GM10248 (cell line): ENCODE measurements around the gene LRSAM1.

Experiments used
- CTCF ChIA-PET: fragments of 300-600 bp; sonication (Branson Sonifier 250); formaldehyde crosslinking; extraction: SDS; loops from one replicate; lab custom pipeline; 2021; ENCODE audit warnings: antibody characterized with exemption; lab: Yijun Ruan, JAX
- POLR2A ChIA-PET: fragments of 350-650 bp; sonication (Branson Sonifier 250); formaldehyde crosslinking; extraction: SDS; loops from one replicate; lab custom pipeline; 2020; ENCODE audit warnings: antibody characterized with exemption; lab: Yijun Ruan, JAX
- DNase-seq: peaks from one replicate; pipeline ENCODE4 v3.0.0; 2012; ENCODE audit errors: extremely low spot score
- TF ChIP-seq, protein P1 (sequence below): IDR thresholded peaks from 2 replicates; pipeline ENCODE4 v1.5.1; 2012; ENCODE audit warnings: mild to moderate bottlenecking, low read depth; ENCODE audit errors: extremely low read depth, missing control alignments, control extremely low read depth

Gene LRSAM1

DNA sequence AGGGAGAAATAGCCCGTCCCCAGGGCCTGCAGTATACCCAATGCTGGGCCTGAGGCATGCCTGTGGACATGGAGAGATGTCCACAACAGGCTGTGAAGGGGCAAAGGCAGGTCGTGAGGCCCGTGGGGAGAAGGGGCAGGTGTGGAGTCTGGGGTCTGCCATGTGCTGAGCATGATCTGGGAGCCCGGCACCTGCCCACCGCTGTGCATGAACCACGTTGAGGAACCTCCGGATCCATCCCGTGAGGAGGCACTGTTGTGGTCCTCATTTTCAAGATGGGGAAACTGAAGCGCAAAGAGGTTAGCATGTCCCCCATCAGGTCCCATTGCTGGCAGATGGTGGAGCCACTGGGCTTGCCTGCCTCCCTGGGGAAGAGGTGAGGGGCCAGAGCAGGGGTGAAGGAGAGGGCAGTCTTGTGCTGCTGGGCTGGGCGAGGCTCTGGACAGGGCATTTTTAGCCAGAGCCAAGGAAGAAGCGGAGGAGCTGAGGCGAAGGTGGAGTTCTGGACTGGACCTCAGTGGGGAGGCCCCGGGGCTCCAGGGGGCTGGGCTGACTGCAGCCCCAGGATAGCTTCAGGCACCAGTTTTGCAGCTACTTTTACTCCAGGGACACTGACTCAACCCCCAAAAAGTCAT, 46.5 kb downstream of the LRSAM1 start:
- TF ChIP-seq, protein P1, sequence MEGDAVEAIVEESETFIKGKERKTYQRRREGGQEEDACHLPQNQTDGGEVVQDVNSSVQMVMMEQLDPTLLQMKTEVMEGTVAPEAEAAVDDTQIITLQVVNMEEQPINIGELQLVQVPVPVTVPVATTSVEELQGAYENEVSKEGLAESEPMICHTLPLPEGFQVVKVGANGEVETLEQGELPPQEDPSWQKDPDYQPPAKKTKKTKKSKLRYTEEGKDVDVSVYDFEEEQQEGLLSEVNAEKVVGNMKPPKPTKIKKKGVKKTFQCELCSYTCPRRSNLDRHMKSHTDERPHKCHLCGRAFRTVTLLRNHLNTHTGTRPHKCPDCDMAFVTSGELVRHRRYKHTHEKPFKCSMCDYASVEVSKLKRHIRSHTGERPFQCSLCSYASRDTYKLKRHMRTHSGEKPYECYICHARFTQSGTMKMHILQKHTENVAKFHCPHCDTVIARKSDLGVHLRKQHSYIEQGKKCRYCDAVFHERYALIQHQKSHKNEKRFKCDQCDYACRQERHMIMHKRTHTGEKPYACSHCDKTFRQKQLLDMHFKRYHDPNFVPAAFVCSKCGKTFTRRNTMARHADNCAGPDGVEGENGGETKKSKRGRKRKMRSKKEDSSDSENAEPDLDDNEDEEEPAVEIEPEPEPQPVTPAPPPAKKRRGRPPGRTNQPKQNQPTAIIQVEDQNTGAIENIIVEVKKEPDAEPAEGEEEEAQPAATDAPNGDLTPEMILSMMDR = no peak
- POLR2A ChIA-PET = no interaction called here
- no peak for DNase-seq
- CTCF ChIA-PET = interaction anchor here (0.8 kb wide), 1 partner anchor 372 kb away, joined by 3 read pairs; no protein-coding TSS in a partner anchor

DNA sequence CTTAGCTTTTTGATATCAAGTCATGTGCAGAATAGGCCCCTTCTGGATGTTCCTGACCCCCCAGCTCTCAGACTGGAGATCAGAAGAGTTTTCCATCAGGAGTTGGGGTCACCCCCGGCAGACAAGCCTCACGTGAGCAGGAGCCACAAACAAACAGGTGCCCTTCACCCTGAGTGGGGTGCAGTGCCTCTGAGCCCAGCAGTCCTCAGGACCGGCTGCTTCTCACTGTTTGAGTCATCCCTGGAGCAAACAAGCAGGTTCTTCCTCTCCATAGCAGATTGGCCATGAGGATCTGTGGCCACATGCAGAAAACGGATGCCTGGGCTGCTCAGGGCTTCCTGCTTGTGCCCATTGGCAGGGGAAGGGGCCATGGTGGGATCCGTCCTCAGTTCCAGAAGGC, 47.0 kb downstream of the LRSAM1 start:
- ChIA-PET CTCF (interaction anchor here (0.8 kb wide), 1 partner anchor 371 kb away, joined by 3 read pairs; no protein-coding TSS in a partner anchor), POLR2A (no interaction called here)
- DNase-seq = no peak
- TF ChIP-seq, protein P1 = no peak

DNA sequence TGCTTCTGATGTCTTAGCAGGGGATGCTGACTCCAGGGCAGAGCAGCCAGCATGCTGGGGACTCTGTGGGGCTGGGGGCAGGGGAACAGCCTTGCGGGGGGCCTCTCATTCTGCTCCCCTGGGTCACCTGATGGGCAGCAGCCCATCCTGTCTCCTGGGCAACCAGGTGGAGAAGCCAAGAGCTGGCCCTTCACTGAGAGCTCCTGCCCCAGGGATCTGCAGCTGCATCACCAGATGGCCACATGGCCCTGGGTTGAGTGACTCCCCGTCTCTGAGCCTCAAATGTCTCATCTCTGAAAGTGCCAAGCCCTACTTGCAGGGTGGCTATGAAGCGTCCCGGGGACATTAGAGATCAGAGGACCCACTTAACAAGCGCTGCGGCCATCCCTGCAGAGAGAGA, 49.1 kb downstream of the LRSAM1 start:
- POLR2A ChIA-PET = interaction anchor here (0.7 kb wide), 1 partner anchor 38 kb away, joined by 3 read pairs; no protein-coding TSS in a partner anchor
- CTCF ChIA-PET = interaction anchor here (1.1 to 2.8 kb wide), 4 partner anchors 9 to 235 kb away, joined by 3 to 11 read pairs (median 4); partner anchors contain the start of gene TOR2A
- TF ChIP-seq, protein P1 = no peak
- no peak for DNase-seq

DNA sequence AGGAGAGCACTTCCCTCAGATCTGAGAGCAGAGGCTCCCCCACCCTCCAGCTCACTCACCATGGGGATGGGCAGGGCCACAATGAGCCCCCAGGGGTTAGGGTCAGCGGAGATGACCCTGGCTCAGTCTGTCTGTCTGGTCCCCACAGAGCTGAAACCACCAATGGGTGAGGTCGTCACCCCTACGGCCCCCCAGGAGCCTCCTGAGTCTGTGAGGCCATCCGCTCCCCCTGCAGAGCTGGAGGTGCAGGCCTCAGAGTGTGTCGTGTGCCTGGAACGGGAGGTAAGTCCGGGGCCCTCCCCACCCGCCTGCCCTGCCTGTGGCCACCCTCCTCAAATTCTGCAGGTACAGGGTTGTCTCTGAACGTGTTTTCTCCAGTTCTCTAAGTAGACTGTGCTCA, 49.6 kb downstream of the LRSAM1 start:
- no peak for DNase-seq
- CTCF ChIA-PET = interaction anchor here (1.1 to 2.8 kb wide), 4 partner anchors 9 to 234 kb away, joined by 3 to 11 read pairs (median 4); partner anchors contain the start of gene TOR2A
- TF ChIP-seq, protein P1 = no peak
- POLR2A ChIA-PET = no interaction called here

DNA sequence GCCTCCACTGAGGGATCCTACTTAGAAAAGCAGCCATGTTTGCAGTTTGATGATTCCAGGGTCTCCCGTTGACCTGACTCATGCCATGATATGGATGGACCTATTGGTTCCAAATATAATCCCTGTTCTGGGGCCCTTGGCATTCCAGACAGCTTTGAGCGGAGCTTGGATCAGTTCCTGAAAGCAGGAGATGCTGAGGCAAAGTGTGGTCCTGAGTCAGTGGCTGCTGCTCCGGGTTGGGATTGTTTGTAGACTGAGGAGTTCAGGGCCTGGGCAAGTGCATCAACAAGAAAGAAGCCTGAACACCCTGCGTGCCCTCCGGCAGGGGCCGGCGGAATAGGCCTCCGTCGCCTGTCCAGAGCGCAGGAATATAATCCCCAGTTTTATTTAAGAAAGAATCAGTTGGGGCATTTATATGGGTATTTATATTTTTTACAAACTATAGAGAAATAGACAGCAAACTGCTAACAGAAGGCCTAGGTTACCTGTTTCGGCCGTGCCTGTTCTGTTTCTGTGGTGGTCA, 50.6 kb downstream of the LRSAM1 start:
- TF ChIP-seq, protein P1 = no peak
- ChIA-PET CTCF (no interaction called here), POLR2A (no interaction called here)

DNA sequence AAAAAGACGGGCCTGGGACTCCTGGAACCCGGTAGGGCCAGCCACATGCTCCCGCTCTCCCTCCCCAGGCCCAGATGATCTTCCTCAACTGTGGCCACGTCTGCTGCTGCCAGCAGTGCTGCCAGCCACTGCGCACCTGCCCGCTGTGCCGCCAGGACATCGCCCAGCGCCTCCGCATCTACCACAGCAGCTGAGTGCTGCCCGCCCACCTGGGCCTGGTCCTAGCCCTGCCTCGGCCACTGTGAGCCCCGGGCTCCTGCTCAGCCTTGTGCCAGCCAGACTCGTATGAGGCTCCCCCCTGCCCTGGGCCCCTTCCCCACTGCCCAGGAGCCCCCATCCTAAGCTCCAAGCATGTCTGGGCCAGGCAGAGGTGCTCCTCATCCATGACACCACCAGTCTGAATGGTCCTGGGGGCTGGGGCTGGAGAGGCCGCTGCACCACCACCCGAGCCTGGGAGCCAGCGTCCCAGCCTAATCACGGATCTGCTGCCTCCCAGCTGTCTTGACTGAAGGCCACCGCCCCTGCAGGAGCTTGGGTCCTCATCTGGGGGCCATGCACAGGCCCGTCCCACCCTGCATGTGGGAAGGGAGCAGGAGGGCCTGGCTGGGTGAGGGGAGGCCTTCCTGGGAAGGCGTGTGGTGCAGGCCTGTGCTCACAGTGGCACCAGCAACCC, 51.5 kb downstream of the LRSAM1 start:
- no peak for DNase-seq
- TF ChIP-seq, protein P1 = no peak
- ChIA-PET POLR2A (no interaction called here), CTCF (interaction anchor here (0.8 to 3.3 kb wide), 18 partner anchors 8 to 418 kb away, joined by 3 to 21 read pairs (median 5); partner anchors contain the start of genes PTRH1, TOR2A and TTC16)

More for the DNA sequence above, 50.6 kb downstream of the LRSAM1 start:
- no peak for DNase-seq
